IMR-90 (cell line): ENCODE results near the gene LEPR. TPM values are rescaled to one million over a fixed set of nuclear protein-coding genes. Genes with fewer than 3 reads are reported as not detected.
A peak's percentile ranks its signal among the peaks of the same experiment; 100 is the strongest.

Experiments
- ATAC-seq: fragments of 200-7000 bp; cut with Tn5 transposase; 2 replicates; pipeline ENCODE4 v1.9.1; 2020; ENCODE audit warnings: low read depth, mild to moderate bottlenecking, moderate library complexity
- BruUV-seq: library from RNA; stranded (reverse); fragments of 400-500 nt; replicated peaks from 2 replicates; lab custom pipeline; 2021; lab: Mats Ljungman, UMichigan
- CTCF ChIA-PET: fragments of 300-600 bp; formaldehyde crosslinking; extraction: SDS; loops from one replicate; lab custom pipeline; 2021; ENCODE audit warnings: antibody characterized with exemption; lab: Yijun Ruan, JAX
- POLR2A ChIA-PET: fragments of 300-600 bp; sonication (Branson Sonifier 250); formaldehyde crosslinking; loops from one replicate; lab custom pipeline; 2022; ENCODE audit warnings: antibody characterized with exemption; ENCODE audit not compliant: unreplicated experiment; lab: Charles Lee
- DNase-seq: peaks from one replicate; pipeline ENCODE4 v3.0.0; 2013
- H2AFZ ChIP-seq: replicated peaks from 2 replicates; pipeline ENCODE3; 2013; ENCODE audit warnings: low read length, mild to moderate bottlenecking; ENCODE audit not compliant: poor library complexity
- H2AK5ac ChIP-seq: 2 replicates; pipeline ENCODE4 v1.6.1; 2013; ENCODE audit warnings: low read depth, low read length, inconsistent platforms
- H2AK9ac ChIP-seq: replicated peaks from 2 replicates; pipeline ENCODE3; 2013; ENCODE audit warnings: mild to moderate bottlenecking, low read depth, low read length, moderate library complexity; ENCODE audit not compliant: poor library complexity
- H2BK120ac ChIP-seq: 2 replicates; pipeline ENCODE4 v1.6.1; 2013; ENCODE audit warnings: low read depth, low read length, inconsistent platforms
- H2BK15ac ChIP-seq: 3 replicates; pipeline ENCODE4 v1.6.1; 2013; ENCODE audit warnings: low read depth, low read length, inconsistent platforms
- H2BK20ac ChIP-seq: 2 replicates; pipeline ENCODE4 v1.6.1; 2013; ENCODE audit warnings: low read depth, mild to moderate bottlenecking, inconsistent platforms, low read length, moderate library complexity
- H2BK5ac ChIP-seq: 2 replicates; pipeline ENCODE4 v1.6.1; 2013; ENCODE audit warnings: mild to moderate bottlenecking, low read depth, low read length, inconsistent platforms; ENCODE audit not compliant: poor library complexity, severe bottlenecking
- H3K14ac ChIP-seq: replicated peaks from 2 replicates; pipeline ENCODE4 v1.6.1; 2013; ENCODE audit warnings: low read depth, low read length, inconsistent platforms
- H3K18ac ChIP-seq: 2 replicates; pipeline ENCODE4 v1.6.1; 2013; ENCODE audit warnings: low read depth, low read length, control low read depth
- H3K23ac ChIP-seq: 2 replicates; pipeline ENCODE4 v1.6.1; 2013; ENCODE audit warnings: low read depth, low read length, inconsistent platforms
- H3K27ac ChIP-seq: 2 replicates; pipeline ENCODE4 v1.5.1; 2013; ENCODE audit warnings: mild to moderate bottlenecking, control low read depth, low read length; ENCODE audit not compliant: insufficient read depth
- H3K27me3 ChIP-seq: 2 replicates; pipeline ENCODE4 v1.6.1; 2013; ENCODE audit warnings: low read length; ENCODE audit not compliant: control insufficient read depth, insufficient read depth
- H3K36me3 ChIP-seq: 2 replicates; pipeline ENCODE4 v1.6.1; 2013; ENCODE audit warnings: low read length, mixed read lengths; ENCODE audit not compliant: control insufficient read depth, insufficient read depth
- H3K4ac ChIP-seq: 2 replicates; pipeline ENCODE4 v1.6.1; 2013; ENCODE audit warnings: low read depth, low read length, inconsistent platforms
- H3K4me1 ChIP-seq: 2 replicates; pipeline ENCODE4 v1.6.1; 2013; ENCODE audit warnings: low read length, mixed read lengths; ENCODE audit not compliant: control insufficient read depth, insufficient read depth
- H3K4me2 ChIP-seq: 2 replicates; pipeline ENCODE4 v1.6.1; 2013; ENCODE audit warnings: low read depth, mild to moderate bottlenecking, control low read depth, low read length, moderate library complexity
- H3K4me3 ChIP-seq: 2 replicates; pipeline ENCODE4 v1.5.1; 2013; ENCODE audit warnings: low read depth, mild to moderate bottlenecking, control low read depth, low read length, moderate library complexity; ENCODE audit not compliant: insufficient read depth
- H3K56ac ChIP-seq: 2 replicates; pipeline ENCODE4 v1.6.1; 2013; ENCODE audit warnings: low read length, inconsistent platforms; ENCODE audit not compliant: insufficient read depth; ENCODE audit errors: extremely low read depth
- H3K79me1 ChIP-seq, 2 experiments: 2 replicates each; pipeline ENCODE4 v1.6.1; 2013; ENCODE audit warnings: low read length in 2 of 2, inconsistent platforms in 1 of 2, low read depth in 1 of 2
- H3K9ac ChIP-seq: 2 replicates; pipeline ENCODE4 v1.6.1; 2013; ENCODE audit warnings: low read depth, low read length, control low read depth
- H3K9me1 ChIP-seq: 2 replicates; pipeline ENCODE4 v1.6.1; 2013; ENCODE audit warnings: low read length, inconsistent platforms; ENCODE audit not compliant: insufficient read depth
- H3K9me3 ChIP-seq: 2 replicates; pipeline ENCODE4 v1.6.1; 2013; ENCODE audit warnings: low read length; ENCODE audit not compliant: control insufficient read depth, insufficient read depth
- H4K20me1 ChIP-seq: 2 replicates; pipeline ENCODE4 v1.6.1; 2013; ENCODE audit warnings: low read length, inconsistent platforms; ENCODE audit not compliant: insufficient read depth
- H4K5ac ChIP-seq: 2 replicates; pipeline ENCODE4 v1.6.1; 2013; ENCODE audit warnings: mild to moderate bottlenecking, low read depth, low read length, control low read depth
- H4K8ac ChIP-seq, 2 experiments: 2 replicates each; pipeline ENCODE4 v1.6.1; 2013; ENCODE audit warnings: low read depth in 2 of 2, low read length in 2 of 2, control low read depth in 1 of 2, inconsistent platforms in 1 of 2
- H4K91ac ChIP-seq: 2 replicates; pipeline ENCODE4 v1.6.1; 2013; ENCODE audit warnings: low read depth, low read length, inconsistent platforms; ENCODE audit not compliant: insufficient read depth
- ELK1 ChIP-seq: fragments of 150-350 bp; IDR thresholded peaks from 2 replicates; pipeline ENCODE4 v1.6.1; 2016; ENCODE audit warnings: low read depth, mild to moderate bottlenecking, low read length, moderate library complexity, borderline replicate concordance
- MAFK ChIP-seq: IDR thresholded peaks from 2 replicates; pipeline ENCODE4 v1.6.1; 2012; ENCODE audit warnings: low read depth, low read length, improper control_type of control experiment
- WGBS, 2 experiments: methylation state at CpG; one replicate each; pipeline versions ENCODE4 v1.1.5 to v1.1.7; 2013; ENCODE audit warnings: missing lambda C conversion rate in 2 of 2; ENCODE audit not compliant: insufficient read length in 1 of 2; ENCODE audit errors: extremely low coverage in 2 of 2; 5-methylcytosine and 5-hydroxymethylcytosine counted together
- dilution Hi-C: fragments of 300-500 bp; cut with HindIII; formaldehyde crosslinking; loops from one replicate; pipeline ENCODE4 v1.14.3; 2018; ENCODE audit warnings: low sequenced_read_pairs; ENCODE audit not compliant: unreplicated experiment
- in situ Hi-C: fragments of 300-500 bp; cut with MboI; formaldehyde crosslinking; loops from 3 replicates; pipeline ENCODE4 v1.14.3; 2019; ENCODE audit warnings: low sequenced_read_pairs, inconsistent platforms, mixed read lengths
- intact Hi-C: fragments of 100-400 bp; cut with micrococcal nuclease; formaldehyde crosslinking; loops from 2 replicates; pipeline ENCODE4 v1.10.0; 2022
- polyA plus RNA-seq, 3 experiments: library from polyadenylated mRNA; depleted of rRNA; stranded (reverse); fragments of >200 nt; gene quantifications; 2 replicates each; pipeline ENCODE4 v1.2.3, GENCODE V29; 2012; ENCODE audit warnings: low replicate concordance in 1 of 3
- total RNA-seq: library from RNA; depleted of rRNA; stranded (reverse); fragments of >200 nt; gene quantifications from 2 replicates; pipeline ENCODE4 v1.2.3, GENCODE V29; 2012

LEPR gene
- total and polyA plus RNA-seq, 2 of the 4 experiments (the other 2 are of a cell fraction) = 2.1 to 8.8 TPM

GRCh38 chr1:65458730-65459396 is 38.4 kb downstream of the LEPR start:
- 60% methylated on average over 1 of the region's 2 CpGs; no CpG with 5 or more reads in 1 of the 2 experiments for WGBS, 2 experiments
- Histone ChIP-seq H3K4ac (no peak overlapping the region), H2AK5ac (no peak overlapping the region), H3K4me3 (no peak overlapping the region), H3K9ac (no peak overlapping the region), H3K56ac (no peak overlapping the region), H2AFZ (no peak overlapping the region), H4K20me1 (no peaks in the 10 kb centered on the region), H3K27me3 (no peaks in the 10 kb centered on the region), H3K9me1 (no peaks in the 10 kb centered on the region), H2AK9ac (no peak overlapping the region), H2BK5ac (no peak overlapping the region), H2BK15ac (no peak overlapping the region), H3K4me2 (no peak overlapping the region), H4K91ac (no peak overlapping the region), H2BK20ac (no peak overlapping the region), H4K5ac (no peak overlapping the region), H3K18ac (no peak overlapping the region), H3K9me3 (no peaks in the 10 kb centered on the region), H3K27ac (no peak overlapping the region), H3K14ac (no peak overlapping the region), H3K36me3 (no peaks in the 10 kb centered on the region), H2BK120ac (no peak overlapping the region), H3K4me1 (no peaks in the 10 kb centered on the region), H4K8ac (no peak overlapping the region), H3K23ac (no peak overlapping the region), H3K79me1 (no peaks in the 10 kb centered on the region)
- intact Hi-C loops = no loop called here
- POLR2A ChIA-PET = no interaction called here
- ATAC-seq (no peak), DNase-seq (no peak)
- CTCF ChIA-PET = interaction anchor here (0.6 to 1.4 kb wide), 5 partner anchors 9 to 390 kb away, joined by 3 to 11 read pairs (median 3); no protein-coding TSS in a partner anchor
- TF ChIP-seq MAFK (0 out of 2 replicates have a peak, but pooled peaks have one; percentile 2), ELK1 (no peak)
- dilution Hi-C loops = no loop called here
- in situ Hi-C loops = no loop called here
- no TSS peak for BruUV-seq
